BJ (cell line): Measurements from ENCODE around the gene AFF1. TPM values are rescaled to one million over a fixed set of nuclear protein-coding genes. Genes with fewer than 3 reads are reported as not detected.
A peak's percentile ranks its signal among the peaks of the same experiment; 100 is the strongest.

Experiments used
- CTCF ChIA-PET: fragments of 350-600 bp; formaldehyde crosslinking; extraction: SDS; loops from one replicate; lab custom pipeline; 2021; ENCODE audit warnings: antibody characterized with exemption, inconsistent platforms; lab: Yijun Ruan, JAX
- POLR2A ChIA-PET: fragments of 300-600 bp; sonication (Branson Sonifier 250); formaldehyde crosslinking; extraction: SDS; loops from one replicate; lab custom pipeline; 2021; ENCODE audit warnings: antibody characterized with exemption; lab: Charles Lee
- DNase-seq: peaks from one replicate; pipeline ENCODE4 v3.0.0-alpha.2; 2011; ENCODE audit warnings: low read depth
- H3K27me3 ChIP-seq: 2 replicates; pipeline ENCODE4 v1.6.0; 2011; ENCODE audit warnings: low read length; ENCODE audit not compliant: control insufficient read depth, insufficient read depth
- H3K36me3 ChIP-seq: 2 replicates; pipeline ENCODE4 v1.5.1; 2011; ENCODE audit warnings: low read length; ENCODE audit not compliant: control insufficient read depth, insufficient read depth
- H3K4me3 ChIP-seq: 2 replicates; pipeline ENCODE4 v1.5.1; 2011; ENCODE audit warnings: low read depth, mild to moderate bottlenecking, control low read depth, low read length
- polyA plus RNA-seq: library from polyadenylated mRNA; depleted of rRNA; stranded (reverse); fragments of >200 nt; gene quantifications from 2 replicates; pipeline ENCODE4 v1.2.3, GENCODE V29; 2011
- TF ChIP-seq, protein P1 (sequence below): IDR thresholded peaks from 2 replicates; pipeline ENCODE4 v1.5.1; 2011; ENCODE audit warnings: low read depth, mild to moderate bottlenecking, control low read depth, inconsistent platforms, low read length, moderate library complexity; ENCODE audit not compliant: insufficient read depth

Gene AFF1
- polyA plus RNA-seq, 1 experiment, result 11.0 TPM

GRCh38 chr4:87014284-87014782, 79.5 kb downstream of the AFF1 start:
- POLR2A ChIA-PET, result no interaction called here
- H3K36me3 ChIP-seq, result no peaks in the 10 kb centered on the region
- no peaks in the 10 kb centered on the region for H3K27me3 ChIP-seq
- TF ChIP-seq, protein P1, sequence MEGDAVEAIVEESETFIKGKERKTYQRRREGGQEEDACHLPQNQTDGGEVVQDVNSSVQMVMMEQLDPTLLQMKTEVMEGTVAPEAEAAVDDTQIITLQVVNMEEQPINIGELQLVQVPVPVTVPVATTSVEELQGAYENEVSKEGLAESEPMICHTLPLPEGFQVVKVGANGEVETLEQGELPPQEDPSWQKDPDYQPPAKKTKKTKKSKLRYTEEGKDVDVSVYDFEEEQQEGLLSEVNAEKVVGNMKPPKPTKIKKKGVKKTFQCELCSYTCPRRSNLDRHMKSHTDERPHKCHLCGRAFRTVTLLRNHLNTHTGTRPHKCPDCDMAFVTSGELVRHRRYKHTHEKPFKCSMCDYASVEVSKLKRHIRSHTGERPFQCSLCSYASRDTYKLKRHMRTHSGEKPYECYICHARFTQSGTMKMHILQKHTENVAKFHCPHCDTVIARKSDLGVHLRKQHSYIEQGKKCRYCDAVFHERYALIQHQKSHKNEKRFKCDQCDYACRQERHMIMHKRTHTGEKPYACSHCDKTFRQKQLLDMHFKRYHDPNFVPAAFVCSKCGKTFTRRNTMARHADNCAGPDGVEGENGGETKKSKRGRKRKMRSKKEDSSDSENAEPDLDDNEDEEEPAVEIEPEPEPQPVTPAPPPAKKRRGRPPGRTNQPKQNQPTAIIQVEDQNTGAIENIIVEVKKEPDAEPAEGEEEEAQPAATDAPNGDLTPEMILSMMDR, result no peak
- DNase-seq, result peak; percentile 39
- CTCF ChIA-PET, result interaction anchor here (1.4 kb wide), 1 partner anchor 92 kb away, joined by 5 read pairs; no protein-coding TSS in a partner anchor
- H3K4me3 ChIP-seq, result no peak overlapping the region

- Histone ChIP-seq H3K27me3 (no peaks in the 10 kb centered on the region), H3K4me3 (no peak overlapping the region), H3K36me3 (no peaks in the 10 kb centered on the region)
- CTCF ChIA-PET, result interaction anchor here (1.4 kb wide), 1 partner anchor 93 kb away, joined by 5 read pairs; no protein-coding TSS in a partner anchor
- POLR2A ChIA-PET, result no interaction called here
- TF ChIP-seq, protein P1, result no peak
- no peak for DNase-seq
Observed at GRCh38 chr4:87015416-87015815, 80.6 kb downstream of the AFF1 start.

DNA sequence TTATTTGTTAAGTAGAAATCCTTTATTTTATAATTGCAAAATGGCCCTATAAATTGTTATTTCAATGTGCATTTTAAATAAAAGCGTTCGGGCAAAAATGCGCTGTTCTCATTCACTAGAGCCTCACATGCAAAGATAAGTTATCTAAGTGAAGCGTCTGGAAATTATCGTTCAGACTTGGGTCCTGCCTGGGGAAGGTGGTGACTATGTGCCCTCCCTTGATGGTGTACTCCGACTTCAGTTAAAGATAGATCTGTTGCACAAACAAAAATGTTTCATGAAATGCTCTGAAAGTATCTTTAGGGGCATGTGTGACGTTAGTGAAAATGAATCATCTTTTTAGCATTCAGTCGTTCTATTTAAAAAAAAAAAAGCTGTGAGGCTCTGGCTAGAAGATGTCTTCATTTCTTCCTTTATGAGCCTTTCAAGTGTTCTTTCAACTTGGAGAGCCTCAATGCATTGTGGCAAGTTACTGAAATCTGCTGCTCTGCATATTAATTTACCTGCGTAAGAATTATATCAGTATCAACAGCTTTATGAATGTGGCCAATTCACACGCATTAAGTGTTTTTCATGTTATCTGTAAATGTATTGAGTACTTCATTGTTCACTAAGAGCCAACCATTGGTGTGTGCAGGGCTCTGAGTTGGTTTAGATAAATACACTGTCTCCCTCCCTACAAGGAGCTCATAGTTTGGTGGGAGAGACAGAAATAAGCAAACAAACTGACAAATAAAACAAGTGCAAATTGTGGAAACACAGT, 83.0 kb downstream of the AFF1 start:
- Histone ChIP-seq H3K36me3 (no peaks in the 10 kb centered on the region), H3K27me3 (no peaks in the 10 kb centered on the region), H3K4me3 (no peak overlapping the region)
- ChIA-PET CTCF (interaction anchor here (1.0 kb wide), 1 partner anchor 75 kb away, joined by 4 read pairs; no protein-coding TSS in a partner anchor), POLR2A (interaction anchor here (0.5 kb wide), 1 partner anchor 58 kb away, joined by 4 read pairs; no protein-coding TSS in a partner anchor)
- TF ChIP-seq, protein P1, result no peak
- DNase-seq, result peak; percentile 58

- Histone ChIP-seq H3K36me3 (no peaks in the 10 kb centered on the region), H3K4me3 (no peak overlapping the region), H3K27me3 (no peaks in the 10 kb centered on the region)
- ChIA-PET CTCF (interaction anchor here (1.0 kb wide), 1 partner anchor 74 kb away, joined by 4 read pairs; no protein-coding TSS in a partner anchor), POLR2A (no interaction called here)
- DNase-seq, result no peak
- TF ChIP-seq, protein P1, result no peak
Observed at GRCh38 chr4:87018753-87019152, 83.9 kb downstream of the AFF1 start.

DNA sequence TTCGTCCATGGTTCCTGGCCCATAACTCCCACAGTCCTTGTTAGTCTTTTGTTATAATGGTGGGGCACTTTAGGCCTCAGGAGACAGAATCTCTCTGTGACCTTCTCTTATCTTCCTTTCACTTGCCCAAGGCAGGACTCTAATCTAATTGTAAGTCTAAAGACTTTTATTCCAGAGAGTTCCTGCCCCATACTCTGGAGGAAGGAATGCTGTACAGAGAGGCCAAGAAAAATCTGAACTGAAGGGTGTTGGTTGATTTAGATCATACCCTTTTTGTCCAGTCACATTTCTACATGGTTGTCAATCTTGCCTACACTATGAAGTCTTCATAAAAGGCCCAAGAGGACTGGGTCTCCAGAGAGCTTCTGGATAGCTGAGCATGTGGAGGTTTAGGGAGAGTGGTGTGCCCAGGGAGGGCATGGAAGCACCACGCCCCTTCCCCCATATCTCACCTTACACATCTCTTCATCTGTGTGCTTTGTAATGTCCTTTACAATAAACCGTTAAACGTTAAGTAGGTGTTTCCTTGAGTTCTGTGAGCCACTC, 84.5 kb downstream of the AFF1 start:
- H3K36me3 ChIP-seq, result no peaks in the 10 kb centered on the region
- TF ChIP-seq, protein P1, result no peak
- no peak for DNase-seq
- H3K4me3 ChIP-seq, result no peak overlapping the region
- no peaks in the 10 kb centered on the region for H3K27me3 ChIP-seq
- ChIA-PET POLR2A (no interaction called here), CTCF (no interaction called here)
